Measurements from ENCODE around the gene GABARAP. TPM values are rescaled to one million over a fixed set of nuclear protein-coding genes. Genes with fewer than 3 reads are reported as not detected.

GABARAP gene
- total and polyA plus RNA-seq, 4 experiments from 2014 or later, result 324 to 896 (median 534) TPM

DNA sequence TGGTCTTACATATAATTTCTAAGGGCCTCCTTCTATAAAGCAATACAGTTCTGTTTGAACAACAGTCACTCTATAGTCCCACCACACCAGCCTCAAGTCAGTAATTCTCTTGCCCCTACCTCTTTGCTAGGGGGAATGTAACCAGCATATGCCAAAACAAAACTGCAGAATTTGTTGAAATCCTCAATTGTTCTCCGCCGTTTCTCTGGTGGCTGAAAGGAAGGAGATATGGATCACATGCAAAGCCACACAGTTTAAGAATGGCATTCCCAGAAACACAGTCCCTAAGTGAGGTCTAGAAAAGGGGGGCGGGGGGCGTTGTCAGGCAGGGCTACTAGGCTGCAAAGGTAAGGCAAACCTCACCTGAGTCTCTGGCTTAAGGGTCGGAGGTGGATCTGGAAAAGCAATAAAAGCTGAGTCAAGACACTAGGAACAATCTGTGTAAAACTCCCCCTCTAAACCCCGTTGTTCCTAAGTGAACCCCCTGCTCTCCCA is 4.9 kb downstream of the GABARAP start:
- POLR2A ChIA-PET (ENCODE audit: partially characterized antibody), result interaction anchor here (0.9 to 17.6 kb wide), 14 partner anchors 13 to 337 kb away, joined by 3 to 435 read pairs (median 4); partner anchors contain the start of genes ACADVL, CTDNEP1, DLG4 and ELP5
- peak overlapping the region; percentile 85 for H3K27ac ChIP-seq (ENCODE audit: low read depth, low read length)
- Mint-ChIP-seq H3K27me3 (no peaks in the 10 kb centered on the region), H3K36me3 (peaks cover 25 to 62% of the 10 kb centered on the region in 2 donors), H3K4me3 (peak overlapping the region; percentile 64 to 99 (median 96)), H3K9me3 (peaks cover 0 to 2% (median 0%) of the 10 kb centered on the region in 8 donors), H3K27ac (peak overlapping the region; percentile 58 to 100 (median 96)), H3K4me1 (peaks cover 47 to 83% (median 61%) of the 10 kb centered on the region in 4 donors)
- CTCF ChIA-PET (ENCODE audit: partially characterized antibody), result interaction anchor here (1.0 to 2.5 kb wide), 3 partner anchors 16 to 244 kb away, joined by 5 to 14 read pairs (median 5); partner anchors contain the start of genes ACADVL, DLG4 and SLC35G6
- H3K4me1 ChIP-seq (ENCODE audit: insufficient read depth, low read length), result peaks cover 71% of the 10 kb centered on the region
- H3K27me3 ChIP-seq (ENCODE audit: insufficient read depth, low read length), result no peaks in the 10 kb centered on the region
- no peak for DNase-seq
- peaks cover 22% of the 10 kb centered on the region for H3K36me3 ChIP-seq (ENCODE audit: insufficient read depth, low read length)
- no peaks in the 10 kb centered on the region for H3K9me3 ChIP-seq (ENCODE audit: control insufficient read depth in 1 of 2, low read length in 2 of 2)
- H3K4me3 ChIP-seq (ENCODE audit: low read length in 2 of 2), result peak overlapping the region in 1 of 2 donors; percentile 39
- intact Hi-C loops (cut with micrococcal nuclease), result loop anchor here (10.0 kb wide), 1 partner anchor 607 kb away; no protein-coding TSS in a partner anchor

- CTCF ChIA-PET (ENCODE audit: partially characterized antibody), result interaction anchor here (1.2 to 2.5 kb wide), 3 partner anchors 14 to 17 kb away, joined by 3 to 14 read pairs (median 5); partner anchors contain the start of genes ACADVL, CTDNEP1 and DLG4
- H3K4me1 Mint-ChIP-seq, result peaks cover 50 to 83% (median 63%) of the 10 kb centered on the region in 4 donors
- Histone ChIP-seq H3K4me1 (ENCODE audit: insufficient read depth, low read length) (peaks cover 75% of the 10 kb centered on the region), H3K36me3 (ENCODE audit: insufficient read depth, low read length) (peaks cover 22% of the 10 kb centered on the region), H3K27ac (ENCODE audit: low read depth, low read length) (peak overlapping the region; percentile 85), H3K9me3 (ENCODE audit: control insufficient read depth in 1 of 2, low read length in 2 of 2) (no peaks in the 10 kb centered on the region), H3K27me3 (ENCODE audit: insufficient read depth, low read length) (no peaks in the 10 kb centered on the region), H3K4me3 (ENCODE audit: low read length in 2 of 2) (no peak overlapping the region)
- intact Hi-C loops (cut with micrococcal nuclease), result loop anchor here (10.0 kb wide), 1 partner anchor 608 kb away; no protein-coding TSS in a partner anchor
- POLR2A ChIA-PET (ENCODE audit: partially characterized antibody), result interaction anchor here (0.7 to 17.6 kb wide), 6 partner anchors 13 to 337 kb away, joined by 3 to 435 read pairs (median 8); partner anchors contain the start of genes ACADVL, CTDNEP1, DLG4 and ELP5
- peak overlapping the region; percentile 58 to 100 (median 96) for H3K27ac Mint-ChIP-seq
- peaks cover 22 to 60% of the 10 kb centered on the region in 2 donors for H3K36me3 Mint-ChIP-seq
- H3K9me3 Mint-ChIP-seq, result no peaks in the 10 kb centered on the region
- no peaks in the 10 kb centered on the region for H3K27me3 Mint-ChIP-seq
- DNase-seq, result no peak
- peak overlapping the region; percentile 64 to 99 (median 96) for H3K4me3 Mint-ChIP-seq
These were observed 5.4 kb downstream of the GABARAP start for GRCh38 chr17:7236808-7237207.

DNA sequence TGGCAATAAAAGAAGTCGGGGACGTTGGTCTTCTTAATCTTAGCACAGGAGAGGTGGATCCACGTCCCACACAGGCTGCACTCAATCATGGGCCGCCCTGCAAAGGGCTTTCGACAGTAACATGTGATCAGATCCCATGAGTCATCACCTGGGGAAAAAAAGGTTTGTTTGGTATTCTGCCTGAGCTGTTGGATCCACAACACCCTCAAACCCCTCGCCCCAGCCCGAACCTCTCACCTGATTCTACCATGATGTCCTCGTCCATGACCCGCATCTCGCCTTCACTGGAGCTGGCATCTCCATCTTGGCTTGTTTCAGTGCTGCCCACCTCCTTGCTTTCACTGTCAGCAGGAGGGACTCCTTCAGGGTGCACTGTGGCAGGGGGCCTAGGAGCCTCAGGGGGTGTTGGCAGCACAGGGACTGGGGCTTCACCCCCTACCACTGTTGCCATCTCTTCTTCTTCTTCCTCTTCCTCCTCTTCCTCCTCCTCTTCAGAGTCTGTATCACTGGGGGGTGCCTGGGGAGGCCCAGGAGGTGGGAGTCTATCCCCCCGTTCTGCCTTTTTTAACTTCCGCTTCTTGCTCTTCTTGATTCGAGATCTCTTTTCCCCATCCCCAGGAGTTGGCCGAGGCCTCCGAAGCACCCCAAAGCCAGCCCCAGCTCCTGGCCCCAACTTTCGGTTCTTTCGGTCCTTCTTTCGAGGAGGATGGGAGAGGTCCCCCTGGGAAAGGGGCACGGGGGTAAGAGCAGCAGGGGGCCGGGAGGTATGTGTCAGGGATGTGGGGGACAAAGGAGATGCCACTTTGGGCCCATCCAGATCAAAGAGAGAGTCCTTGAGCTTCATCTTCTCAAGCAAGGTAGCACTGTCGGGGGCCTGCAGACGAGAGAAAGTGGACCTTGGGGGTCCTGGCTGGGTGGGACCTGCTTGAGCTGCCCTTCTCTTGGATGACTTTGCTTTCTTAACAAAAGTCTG is 6.3 kb downstream of the GABARAP start:
- DNase-seq, result no peak
- no peaks in the 10 kb centered on the region for H3K27me3 Mint-ChIP-seq

DNA sequence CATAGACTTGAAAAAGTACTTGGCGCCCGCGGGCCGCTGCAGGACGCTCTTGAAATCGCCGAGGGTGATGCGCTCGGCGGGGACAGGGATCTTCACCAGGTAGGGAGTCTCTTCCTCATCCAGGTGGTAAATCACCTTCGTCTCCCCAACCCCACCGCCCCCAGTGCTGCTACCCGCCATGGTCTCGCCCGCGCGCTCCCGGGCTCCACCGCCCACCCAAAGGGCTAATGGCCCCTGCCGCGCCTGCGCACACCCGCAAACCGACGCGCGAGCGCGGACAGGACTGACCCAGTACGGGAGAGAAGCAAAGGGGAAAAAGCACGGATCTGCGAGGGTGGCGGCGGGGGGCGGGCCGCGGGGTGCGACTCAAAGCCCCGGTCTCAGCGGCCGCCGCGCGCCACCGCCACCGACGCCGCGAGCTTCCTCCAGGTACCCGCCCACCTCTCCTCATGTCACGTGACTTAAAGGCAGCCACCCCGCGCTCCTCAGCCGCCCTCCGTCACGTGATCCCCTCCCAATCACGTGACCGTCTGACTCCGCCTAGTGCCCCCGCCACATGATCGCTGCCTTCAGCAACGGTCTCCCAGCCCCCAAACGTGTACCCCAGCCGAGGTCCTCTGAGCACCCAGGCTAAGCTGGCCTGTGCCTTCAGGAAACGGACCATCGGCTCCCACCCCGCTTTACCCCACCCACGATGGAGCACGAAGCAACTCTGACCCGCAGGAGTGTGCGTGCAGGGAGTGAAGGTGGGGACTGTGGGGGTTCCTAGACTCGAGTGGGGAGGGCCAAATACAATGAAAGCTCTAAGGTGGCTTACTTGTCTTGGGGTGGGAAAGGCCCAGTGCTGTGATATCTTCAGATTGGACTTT is 7.9 kb downstream of the GABARAP start, which contains the start of gene DVL2:
Gene DVL2 (minus strand): TSS at position 435 of the 869 bp plus-strand sequence. CDS start 255 bp downstream, at position 180.
- peaks cover 26% of the 10 kb centered on the region for H3K36me3 ChIP-seq (ENCODE audit: insufficient read depth, low read length)
- H3K27ac Mint-ChIP-seq, result peak within 1 kb of the TSS; percentile 94 to 98 (median 96)
- CTCF ChIA-PET (ENCODE audit: partially characterized antibody), result interaction anchor here (0.6 to 6.0 kb wide), 3 partner anchors 14 to 26 kb away, joined by 3 to 48 read pairs (median 3); partner anchors contain the start of genes ACADVL and DLG4
- intact Hi-C loops (cut with micrococcal nuclease), result loop anchor here (1.0 to 10.0 kb wide), 2 partner anchors 15 to 610 kb away; partner anchors contain the start of genes ACADVL and DLG4
- peaks cover 18 to 50% of the 10 kb centered on the region in 2 donors for H3K36me3 Mint-ChIP-seq
- H3K9me3 Mint-ChIP-seq, result no peaks in the 10 kb centered on the region
- POLR2A ChIA-PET (ENCODE audit: partially characterized antibody), result interaction anchor here (0.5 to 17.6 kb wide), 20 partner anchors 9 to 453 kb away, joined by 3 to 435 read pairs (median 4); partner anchors contain the start of genes ACADVL, ACAP1, ATP1B2 and CTDNEP1
- peaks cover 34 to 60% (median 48%) of the 10 kb centered on the region in 4 donors for H3K4me1 Mint-ChIP-seq
- peak within 1 kb of the TSS; percentile 48 to 98 for H3K4me3 ChIP-seq (ENCODE audit: low read length in 2 of 2)
- H3K27me3 Mint-ChIP-seq, result no peaks in the 10 kb centered on the region
- peak; percentile 93 to 97 (median 94) for DNase-seq
- H3K27me3 ChIP-seq (ENCODE audit: insufficient read depth, low read length), result no peaks in the 10 kb centered on the region
- H3K9me3 ChIP-seq (ENCODE audit: control insufficient read depth in 1 of 2, low read length in 2 of 2), result no peaks in the 10 kb centered on the region
- H3K4me1 ChIP-seq (ENCODE audit: insufficient read depth, low read length), result peaks cover 54% of the 10 kb centered on the region
- peak within 1 kb of the TSS; percentile 89 to 97 (median 93) for H3K4me3 Mint-ChIP-seq
- H3K27ac ChIP-seq (ENCODE audit: low read depth, low read length), result peak within 1 kb of the TSS; percentile 87

More for the DNA sequence above, 6.3 kb downstream of the GABARAP start:
- Histone ChIP-seq H3K4me3 (ENCODE audit: low read length in 2 of 2) (no peak overlapping the region), H3K9me3 (ENCODE audit: control insufficient read depth in 1 of 2, low read length in 2 of 2) (no peaks in the 10 kb centered on the region), H3K4me1 (ENCODE audit: insufficient read depth, low read length) (peaks cover 68% of the 10 kb centered on the region), H3K27me3 (ENCODE audit: insufficient read depth, low read length) (no peaks in the 10 kb centered on the region), H3K36me3 (ENCODE audit: insufficient read depth, low read length) (peaks cover 22% of the 10 kb centered on the region), H3K27ac (ENCODE audit: low read depth, low read length) (no peak overlapping the region)
- H3K27ac Mint-ChIP-seq, result peak overlapping the region; percentile 77 to 98 (median 96)
- peaks cover 41 to 76% (median 57%) of the 10 kb centered on the region in 4 donors for H3K4me1 Mint-ChIP-seq
- no peaks in the 10 kb centered on the region for H3K9me3 Mint-ChIP-seq
- intact Hi-C loops (cut with micrococcal nuclease), result loop anchor here (10.0 kb wide), 1 partner anchor 609 kb away; no protein-coding TSS in a partner anchor
- peak overlapping the region in 6 of 8 donors; percentile 17 to 97 (median 94) for H3K4me3 Mint-ChIP-seq
- H3K36me3 Mint-ChIP-seq, result peaks cover 19 to 53% of the 10 kb centered on the region in 2 donors
- POLR2A ChIA-PET (ENCODE audit: partially characterized antibody), result interaction anchor here (0.7 to 17.6 kb wide), 4 partner anchors 14 to 190 kb away, joined by 3 to 435 read pairs (median 59); partner anchors contain the start of genes ACADVL, CTDNEP1, DLG4 and ELP5
- CTCF ChIA-PET (ENCODE audit: partially characterized antibody), result interaction anchor here (1.2 to 6.0 kb wide), 4 partner anchors 15 to 16 kb away, joined by 3 to 48 read pairs (median 10); partner anchors contain the start of genes ACADVL, CTDNEP1 and DLG4

DNA sequence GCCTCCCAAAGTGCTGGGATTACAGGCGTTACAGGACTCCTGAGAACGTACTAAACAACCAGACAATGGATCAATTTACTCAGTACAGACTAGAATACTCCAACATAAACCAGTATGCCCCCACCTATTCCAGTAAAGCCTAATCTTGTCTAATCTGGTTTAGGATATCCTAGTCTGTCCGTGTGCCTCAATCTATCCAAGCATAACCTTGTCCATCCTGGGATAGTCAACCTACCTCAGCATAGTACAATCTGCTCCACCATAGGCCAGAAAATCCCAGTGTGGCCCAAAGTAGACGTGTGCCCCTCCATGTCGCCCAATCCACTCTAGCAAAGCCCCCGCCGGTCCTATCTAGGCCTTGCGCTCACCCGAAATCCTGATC is 8.6 kb downstream of the GABARAP start:
- H3K36me3 ChIP-seq (ENCODE audit: insufficient read depth, low read length), result peaks cover 32% of the 10 kb centered on the region
- Mint-ChIP-seq H3K9me3 (no peaks in the 10 kb centered on the region), H3K36me3 (peaks cover 21 to 52% of the 10 kb centered on the region in 2 donors), H3K4me3 (peak overlapping the region; percentile 89 to 97 (median 93)), H3K27ac (peak overlapping the region; percentile 87 to 98 (median 96)), H3K27me3 (no peaks in the 10 kb centered on the region), H3K4me1 (peaks cover 34 to 60% (median 47%) of the 10 kb centered on the region in 4 donors)
- peak overlapping the region; percentile 48 to 98 for H3K4me3 ChIP-seq (ENCODE audit: low read length in 2 of 2)
- CTCF ChIA-PET (ENCODE audit: partially characterized antibody), result interaction anchor here (1.0 to 6.0 kb wide), 2 partner anchors 13 to 20 kb away, joined by 3 to 48 read pairs; partner anchors contain the start of genes ACADVL and DLG4
- no peaks in the 10 kb centered on the region for H3K27me3 ChIP-seq (ENCODE audit: insufficient read depth, low read length)
- intact Hi-C loops (cut with micrococcal nuclease), result loop anchor here (1.0 to 10.0 kb wide), 2 partner anchors 14 to 611 kb away; partner anchors contain the start of genes ACADVL and DLG4
- POLR2A ChIA-PET (ENCODE audit: partially characterized antibody), result interaction anchor here (0.5 to 17.6 kb wide), 17 partner anchors 9 to 454 kb away, joined by 3 to 435 read pairs (median 4); partner anchors contain the start of genes ACADVL, ACAP1, ATP1B2 and CTDNEP1
- DNase-seq, result no peak
- no peaks in the 10 kb centered on the region for H3K9me3 ChIP-seq (ENCODE audit: control insufficient read depth in 1 of 2, low read length in 2 of 2)
- peaks cover 54% of the 10 kb centered on the region for H3K4me1 ChIP-seq (ENCODE audit: insufficient read depth, low read length)
- H3K27ac ChIP-seq (ENCODE audit: low read depth, low read length), result peak overlapping the region; percentile 87
